ENCODE results near the gene CLCN2.
A peak's percentile ranks its signal among the peaks of the same experiment; 100 is the strongest.

CLCN2 gene

DNA sequence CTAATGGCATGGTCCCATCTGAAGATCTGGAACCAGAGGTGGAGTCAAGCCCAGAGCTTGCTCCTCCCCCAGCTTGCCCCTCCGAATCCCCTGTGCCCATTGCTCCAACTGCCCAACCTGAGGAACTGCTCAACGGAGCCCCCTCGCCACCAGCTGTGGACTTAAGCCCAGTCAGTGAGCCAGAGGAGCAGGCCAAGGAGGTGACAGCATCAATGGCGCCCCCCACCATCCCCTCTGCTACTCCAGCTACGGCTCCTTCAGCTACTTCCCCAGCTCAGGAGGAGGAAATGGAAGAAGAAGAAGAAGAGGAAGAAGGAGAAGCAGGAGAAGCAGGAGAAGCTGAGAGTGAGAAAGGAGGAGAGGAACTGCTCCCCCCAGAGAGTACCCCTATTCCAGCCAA is 39.7 kb downstream of the CLCN2 start:
- no peak for DNase-seq

DNA sequence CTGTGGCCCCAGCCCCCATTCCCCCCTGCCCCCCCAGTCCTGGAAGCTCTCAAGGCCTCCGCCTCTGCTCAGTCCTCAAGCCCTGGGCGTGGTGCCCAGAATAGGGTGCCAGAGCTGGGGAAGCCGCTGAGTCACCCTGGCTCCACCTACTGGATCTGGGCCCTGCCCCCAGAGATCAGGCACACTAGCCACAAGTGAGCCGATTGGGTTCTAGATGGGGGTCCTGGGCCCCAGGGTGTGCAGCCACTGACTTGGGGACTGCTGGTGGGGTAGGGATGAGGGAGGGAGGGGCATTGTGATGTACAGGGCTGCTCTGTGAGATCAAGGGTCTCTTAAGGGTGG is 41.3 kb downstream of the CLCN2 start:
- DNase-seq: peak; percentile 60 to 66

GRCh38 chr3:184317201-184317600 is 44.2 kb downstream of the CLCN2 start:
- no peak for DNase-seq

DNA sequence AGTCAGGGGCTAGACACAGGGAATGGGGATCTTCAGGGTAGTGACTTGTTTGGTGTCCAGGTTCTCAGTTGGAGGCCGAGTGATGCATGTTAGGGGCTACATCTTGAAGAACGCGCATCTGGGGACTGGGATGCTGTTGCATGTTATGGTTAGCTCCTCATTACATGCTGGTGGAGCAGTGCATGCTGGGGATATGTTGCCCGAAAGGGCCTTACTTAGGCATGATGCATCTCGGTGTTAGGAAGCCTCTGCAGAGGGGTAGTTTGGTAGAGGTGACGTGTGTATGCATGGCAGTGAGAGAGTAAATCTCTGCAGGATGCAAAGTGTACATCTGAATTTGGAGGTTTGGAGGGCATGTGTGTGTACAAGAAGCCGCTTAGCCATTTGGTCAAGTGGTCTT is 44.6 kb downstream of the CLCN2 start:
- DNase-seq: no peak

- no peak for DNase-seq
Measured at GRCh38 chr3:184315871-184316661, 45.3 kb downstream of the CLCN2 start.

DNA sequence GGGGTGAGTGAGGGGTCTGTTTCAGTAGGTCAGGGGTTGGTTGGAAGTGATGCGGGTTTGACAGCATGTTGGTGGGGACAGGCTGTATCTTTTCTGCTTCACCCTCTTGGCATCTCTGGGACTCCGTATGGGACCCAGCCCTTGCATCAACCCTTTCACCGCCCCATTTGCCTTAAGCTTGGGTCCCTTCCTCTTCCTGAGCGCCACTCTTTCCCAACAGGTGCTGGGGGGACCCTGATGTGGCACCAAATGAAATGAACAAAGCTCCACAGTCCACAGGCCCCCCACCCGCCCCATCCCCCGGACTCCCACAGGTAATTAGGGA is 45.9 kb downstream of the CLCN2 start:
- peak in 1 of 2 experiments; percentile 19 for DNase-seq

DNA sequence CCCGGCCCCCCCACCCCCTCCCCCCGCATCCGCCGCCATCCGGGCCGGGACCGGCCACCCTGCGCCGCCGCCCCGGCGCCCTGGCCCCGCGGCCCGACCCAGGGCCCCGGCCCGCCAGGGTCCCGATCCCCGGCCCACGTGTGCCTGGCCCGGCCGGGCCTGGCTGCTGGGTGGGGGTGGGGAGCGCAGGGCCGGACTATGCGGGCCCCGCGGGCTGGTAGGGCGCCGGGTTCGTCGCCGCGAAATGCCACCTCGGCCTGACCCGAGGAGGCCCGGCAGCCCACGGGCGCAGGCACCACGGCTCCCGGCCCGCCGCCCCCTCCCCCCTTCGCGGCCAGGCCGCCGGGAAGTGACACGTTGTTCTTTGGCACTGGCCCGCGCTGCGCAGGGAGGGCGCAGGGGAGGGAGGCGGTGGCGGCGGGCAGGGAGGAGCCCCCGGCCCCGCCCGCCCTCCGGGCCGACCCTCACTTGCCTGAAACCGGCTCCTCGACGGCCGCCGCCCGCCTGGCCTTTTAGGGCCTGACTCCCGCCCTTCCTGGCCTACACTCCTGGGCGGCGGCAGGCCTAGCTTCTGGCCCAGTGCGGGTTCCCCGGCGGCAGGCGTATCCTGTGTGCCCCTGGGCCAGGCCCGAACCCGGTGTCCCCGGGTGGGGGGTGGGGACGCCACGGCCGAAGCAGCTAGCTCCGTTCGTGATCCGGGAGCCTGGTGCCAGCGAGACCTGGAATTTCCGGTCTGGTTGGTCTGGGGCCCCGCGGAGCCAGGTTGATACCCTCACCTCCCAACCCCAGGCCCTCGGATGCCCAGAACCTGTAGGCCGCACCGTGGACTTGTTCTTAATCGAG is 46.5 kb downstream of the CLCN2 start:
- peak in 1 of 2 experiments; percentile 38 for DNase-seq

DNA sequence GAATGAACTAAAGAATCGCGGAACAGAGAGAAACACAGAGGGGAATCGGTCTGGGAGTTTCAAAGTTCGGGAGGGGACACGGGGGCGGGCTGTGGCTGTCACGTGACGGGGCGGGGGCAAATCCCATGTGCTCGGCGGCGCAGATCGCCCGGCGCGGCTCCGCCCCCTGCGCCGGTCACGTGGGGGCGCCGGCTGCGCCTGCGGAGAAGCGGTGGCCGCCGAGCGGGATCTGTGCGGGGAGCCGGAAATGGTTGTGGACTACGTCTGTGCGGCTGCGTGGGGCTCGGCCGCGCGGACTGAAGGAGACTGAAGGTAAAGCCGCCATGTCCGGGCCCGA is 47.1 kb downstream of the CLCN2 start, which contains the start of gene EIF4G1:
Gene EIF4G1 (plus strand): TSS at position 244 of the 337 bp plus-strand sequence. CDS start 1,191 bp downstream, outside the sequence.
- DNase-seq: peak; percentile 92 to 95

DNA sequence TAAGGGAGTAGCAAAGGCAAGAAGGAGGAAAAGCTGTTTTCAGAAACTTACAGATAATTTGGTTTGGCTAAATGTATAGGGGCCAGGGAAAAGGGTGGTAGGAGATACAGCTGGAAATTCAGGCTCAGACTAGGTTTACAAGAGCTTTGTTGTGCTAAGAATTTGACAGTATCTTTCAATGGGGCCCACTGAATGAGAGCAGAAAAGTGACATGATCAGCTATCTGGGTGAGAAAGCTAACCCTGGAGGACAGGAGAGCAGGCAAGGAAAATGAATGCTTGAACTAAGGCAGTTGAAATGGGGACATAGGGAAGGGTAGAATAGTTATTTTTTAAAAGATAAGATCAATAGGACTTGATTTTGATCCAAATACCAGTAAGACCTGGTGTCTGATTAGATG is 49.8 kb downstream of the CLCN2 start:
- DNase-seq: no peak

- DNase-seq: no peak
Measured at GRCh38 chr3:184308744-184309143, 52.7 kb downstream of the CLCN2 start.

DNA sequence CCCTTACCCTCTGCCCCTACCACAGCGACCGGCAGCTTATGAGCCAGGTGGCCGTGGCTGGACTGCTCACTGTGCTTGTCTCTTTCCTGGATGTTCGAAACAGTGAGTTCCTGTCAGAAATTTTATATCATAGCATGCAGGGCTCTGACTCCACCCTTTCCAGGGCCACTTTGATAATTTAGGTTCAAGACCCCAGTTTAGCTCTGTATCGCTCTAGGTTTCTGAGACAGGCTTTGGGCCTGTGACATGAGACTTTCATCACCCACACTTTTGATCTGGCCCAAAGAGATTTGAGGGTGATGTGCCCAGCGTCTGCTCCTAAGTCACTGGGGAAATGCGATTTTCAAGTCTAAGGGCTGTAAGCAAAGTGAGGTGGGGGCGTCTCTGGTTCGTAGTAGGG is 53.5 kb downstream of the CLCN2 start:
- no peak for DNase-seq

DNA sequence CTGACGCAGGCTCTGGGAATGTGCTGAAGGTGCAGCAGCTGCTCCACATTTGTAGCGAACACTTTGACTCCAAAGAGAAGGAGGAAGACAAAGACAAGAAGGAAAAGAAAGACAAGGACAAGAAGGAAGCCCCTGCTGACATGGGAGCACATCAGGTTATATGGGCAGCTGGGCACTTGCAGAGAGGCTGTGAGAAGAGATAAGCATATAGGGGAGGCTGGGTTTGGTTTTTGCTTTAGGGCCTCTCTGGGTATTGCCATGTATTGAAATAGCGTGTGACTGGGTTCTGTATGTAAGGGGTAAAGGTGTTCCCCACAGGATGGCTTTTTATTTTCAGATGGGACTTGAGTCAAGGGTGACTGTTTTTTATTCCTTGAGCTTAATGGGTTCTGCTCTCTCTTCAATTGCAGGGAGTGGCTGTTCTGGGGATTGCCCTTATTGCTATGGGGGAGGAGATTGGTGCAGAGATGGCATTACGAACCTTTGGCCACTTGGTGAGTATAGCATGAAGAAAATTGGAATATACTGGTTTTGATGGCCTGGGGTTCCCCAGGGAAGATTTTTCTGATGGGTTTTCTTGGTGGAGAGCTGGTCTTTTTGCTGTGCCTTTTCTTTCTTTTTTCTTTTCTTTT is 54.9 kb downstream of the CLCN2 start:
- no peak for DNase-seq

GRCh38 chr3:184305577-184305976 is 55.8 kb downstream of the CLCN2 start:
- DNase-seq: peak; percentile 46 to 55

- DNase-seq: no peak
Measured at GRCh38 chr3:184300378-184300720, 61.1 kb downstream of the CLCN2 start.

DNA sequence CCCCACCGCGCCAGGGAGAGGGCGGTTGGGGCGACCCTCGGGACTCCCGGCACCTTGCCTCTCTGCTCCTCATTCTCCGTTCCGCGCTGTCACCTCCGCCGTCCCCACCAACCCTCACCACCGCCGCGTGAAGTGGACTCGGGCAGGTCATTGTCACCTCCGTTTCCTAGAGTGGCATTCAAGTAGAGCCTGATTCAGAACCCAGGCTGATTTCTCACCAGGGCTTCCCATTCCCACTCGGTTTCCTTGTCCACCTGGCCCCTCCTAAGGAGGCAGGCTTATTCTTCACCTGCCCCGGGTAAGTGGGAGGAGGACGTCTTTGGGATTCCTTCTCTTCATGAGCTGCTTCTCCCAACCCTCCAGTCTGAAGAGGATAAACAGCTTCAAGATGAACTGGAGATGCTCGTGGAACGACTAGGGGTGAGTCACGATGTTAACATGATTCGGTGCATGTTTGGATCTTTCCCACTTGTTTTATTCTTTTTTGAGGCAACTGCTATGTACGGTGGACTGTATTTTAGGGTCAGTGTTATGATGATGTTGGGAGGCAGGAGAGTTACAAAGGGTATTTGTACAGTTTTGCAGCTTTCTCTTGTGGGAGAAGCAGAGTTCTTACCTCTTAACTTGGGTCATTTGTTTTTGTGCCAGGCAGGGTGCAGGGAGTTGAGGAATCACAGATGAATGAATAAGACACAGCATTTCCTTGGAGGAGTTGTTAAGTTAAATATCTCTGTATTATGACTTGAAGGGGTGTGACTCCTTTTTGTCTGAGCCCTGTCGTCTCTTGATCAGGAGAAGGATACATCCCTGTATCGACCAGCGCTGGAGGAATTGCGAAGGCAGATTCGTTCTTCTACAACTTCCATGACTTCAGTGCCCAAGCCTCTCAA is 61.7 kb downstream of the CLCN2 start:
- DNase-seq: no peak

- peak; percentile 95 to 96 for DNase-seq
Measured at GRCh38 chr3:184298759-184299487, 62.5 kb downstream of the CLCN2 start, which contains the start of gene PSMD2. PSMD2 (plus strand) TSS chr3:184299241; CDS start chr3:184299267, 26 bp downstream.

- no peak for DNase-seq
Measured at GRCh38 chr3:184296616-184297015, 64.8 kb downstream of the CLCN2 start.

All from AML-193 (cell line).